Sigmoid colon (tissue), 7 donors: ENCODE results near the gene MMP1. TPM values are rescaled to one million over a fixed set of nuclear protein-coding genes. Genes with fewer than 3 reads are reported as not detected.

Source experiments
- DNase-seq: peaks from one replicate; pipeline ENCODE4 v3.0.0-alpha.2; 2019
- H3K27ac ChIP-seq, 4 donors: fragments of 200-600 bp; sonication (generic); one replicate each; pipeline ENCODE4 v1.5.1; 2016 to 2019; ENCODE audit warnings: mild to moderate bottlenecking in 1 of 4
- H3K27me3 ChIP-seq, 3 donors: fragments of 200-600 bp; sonication (generic); one replicate each; pipeline ENCODE4 v1.5.1; 2019; ENCODE audit warnings: mild to moderate bottlenecking in 1 of 3
- H3K36me3 ChIP-seq, 4 donors: fragments of 200-600 bp; sonication (generic); one replicate each; pipeline ENCODE4 v1.5.1; 2016 to 2019
- H3K4me1 ChIP-seq, 4 donors: fragments of 200-600 bp; sonication (generic); one replicate each; pipeline ENCODE4 v1.5.1; 2017 to 2019
- H3K4me3 ChIP-seq, 4 donors: fragments of 200-600 bp; sonication (generic); one replicate each; pipeline ENCODE4 v1.5.1; 2017 to 2019; ENCODE audit warnings: mild to moderate bottlenecking in 2 of 4, moderate library complexity in 1 of 4
- H3K9me3 ChIP-seq, 4 donors: fragments of 200-600 bp in 3 of 4; sonication (generic) in 3 of 4; one replicate each; pipeline versions ENCODE4 v1.5.1 to v1.6.1; 2013 to 2019
- EP300 ChIP-seq, 4 donors: sonication (generic); formaldehyde crosslinking; IDR thresholded peaks; one replicate each; pipeline ENCODE4 v1.6.1; 2017; ENCODE audit warnings: antibody characterized with exemption in 4 of 4
- POLR2A ChIP-seq, 2 donors: fragments of 450-650 bp; IDR thresholded peaks; one replicate each; pipeline ENCODE4 v1.6.1; 2016; ENCODE audit warnings: antibody characterized with exemption in 2 of 2, mild to moderate bottlenecking in 2 of 2, moderate library complexity in 2 of 2
- POLR2AphosphoS5 ChIP-seq, 4 donors: sonication (generic); formaldehyde crosslinking; IDR thresholded peaks; one replicate each; pipeline ENCODE4 v1.6.1; 2017; ENCODE audit warnings: antibody characterized with exemption in 4 of 4
- WGBS, 2 donors: extraction: QIAGEN DNeasy Blood & Tissue Kit; methylation state at CpG; one replicate each; pipeline ENCODE4 v1.1.7; 2013; 5-methylcytosine and 5-hydroxymethylcytosine counted together
- intact Hi-C: fragments of 100-400 bp; cut with DNase I; formaldehyde crosslinking; loops from one replicate; pipeline ENCODE4 v1.15.1; 2023
- polyA plus RNA-seq, 3 donors: library from polyadenylated mRNA; stranded (reverse); fragments of 200-250 nt; gene quantifications; one replicate each; pipeline ENCODE4 v1.2.3, GENCODE V29; 2013
- total RNA-seq, 4 donors: library from RNA; depleted of rRNA; stranded (reverse); fragments of >200 nt; gene quantifications; one replicate each; pipeline ENCODE4 v1.1.0, GENCODE V29; 2016
- TF ChIP-seq, protein P1 (sequence below), 4 experiments: fragments of 450-650 bp in 3 of 4; fragments of 200-600 bp in 1 of 4; IDR thresholded peaks; one replicate each; pipeline ENCODE4 v1.5.1; 2016 to 2019; ENCODE audit warnings: antibody characterized with exemption in 4 of 4, mild to moderate bottlenecking in 3 of 4, moderate library complexity in 2 of 4
- donor health status: healthy with polysubstance abuse.
- donor health status: Bipolar disorder and iron deficiency.
- donor health status: healthy.

MMP1 gene
- total and polyA plus RNA-seq, 7 donors = 0.60 to 5.3 (median 2.2) TPM; not detected in 3

DNA sequence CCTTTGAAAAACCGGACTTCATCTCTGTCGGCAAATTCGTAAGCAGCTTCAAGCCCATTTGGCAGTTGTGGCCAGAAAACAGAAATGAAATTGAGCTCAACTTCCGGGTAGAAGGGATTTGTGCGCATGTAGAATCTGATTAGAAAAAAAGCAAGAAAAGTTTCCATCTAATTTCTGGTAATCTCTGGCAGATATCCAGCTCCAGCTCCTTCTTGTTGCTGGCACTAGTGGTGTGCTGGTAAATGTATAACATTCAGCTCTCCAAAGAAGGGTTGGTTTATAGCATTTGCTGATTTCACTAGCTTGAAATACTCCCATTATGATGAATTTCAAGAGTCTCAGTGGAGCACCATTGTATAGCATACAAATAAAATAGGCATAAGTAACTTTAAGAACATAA is 5.4 kb downstream of the MMP1 start:
- no peak for DNase-seq
- Histone ChIP-seq H3K36me3 (no peaks in the 10 kb centered on the region), H3K4me1 (no peaks in the 10 kb centered on the region), H3K4me3 (no peak overlapping the region), H3K9me3 (no peaks in the 10 kb centered on the region), H3K27ac (no peak overlapping the region), H3K27me3 (no peaks in the 10 kb centered on the region)
- 87 to 91% methylated on average over 5 of the region's 5 CpGs for WGBS, 2 donors
- TF ChIP-seq POLR2A (IDR thresholded peaks at IDR 0.05) = no peak
- no peak for TF ChIP-seq EP300 (IDR thresholded peaks at IDR 0.05)
- TF ChIP-seq, protein P1, sequence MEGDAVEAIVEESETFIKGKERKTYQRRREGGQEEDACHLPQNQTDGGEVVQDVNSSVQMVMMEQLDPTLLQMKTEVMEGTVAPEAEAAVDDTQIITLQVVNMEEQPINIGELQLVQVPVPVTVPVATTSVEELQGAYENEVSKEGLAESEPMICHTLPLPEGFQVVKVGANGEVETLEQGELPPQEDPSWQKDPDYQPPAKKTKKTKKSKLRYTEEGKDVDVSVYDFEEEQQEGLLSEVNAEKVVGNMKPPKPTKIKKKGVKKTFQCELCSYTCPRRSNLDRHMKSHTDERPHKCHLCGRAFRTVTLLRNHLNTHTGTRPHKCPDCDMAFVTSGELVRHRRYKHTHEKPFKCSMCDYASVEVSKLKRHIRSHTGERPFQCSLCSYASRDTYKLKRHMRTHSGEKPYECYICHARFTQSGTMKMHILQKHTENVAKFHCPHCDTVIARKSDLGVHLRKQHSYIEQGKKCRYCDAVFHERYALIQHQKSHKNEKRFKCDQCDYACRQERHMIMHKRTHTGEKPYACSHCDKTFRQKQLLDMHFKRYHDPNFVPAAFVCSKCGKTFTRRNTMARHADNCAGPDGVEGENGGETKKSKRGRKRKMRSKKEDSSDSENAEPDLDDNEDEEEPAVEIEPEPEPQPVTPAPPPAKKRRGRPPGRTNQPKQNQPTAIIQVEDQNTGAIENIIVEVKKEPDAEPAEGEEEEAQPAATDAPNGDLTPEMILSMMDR (IDR thresholded peaks at IDR 0.05) = no peak
- TF ChIP-seq POLR2AphosphoS5 (IDR thresholded peaks at IDR 0.05) = no peak
- intact Hi-C loops = no loop called here

DNA sequence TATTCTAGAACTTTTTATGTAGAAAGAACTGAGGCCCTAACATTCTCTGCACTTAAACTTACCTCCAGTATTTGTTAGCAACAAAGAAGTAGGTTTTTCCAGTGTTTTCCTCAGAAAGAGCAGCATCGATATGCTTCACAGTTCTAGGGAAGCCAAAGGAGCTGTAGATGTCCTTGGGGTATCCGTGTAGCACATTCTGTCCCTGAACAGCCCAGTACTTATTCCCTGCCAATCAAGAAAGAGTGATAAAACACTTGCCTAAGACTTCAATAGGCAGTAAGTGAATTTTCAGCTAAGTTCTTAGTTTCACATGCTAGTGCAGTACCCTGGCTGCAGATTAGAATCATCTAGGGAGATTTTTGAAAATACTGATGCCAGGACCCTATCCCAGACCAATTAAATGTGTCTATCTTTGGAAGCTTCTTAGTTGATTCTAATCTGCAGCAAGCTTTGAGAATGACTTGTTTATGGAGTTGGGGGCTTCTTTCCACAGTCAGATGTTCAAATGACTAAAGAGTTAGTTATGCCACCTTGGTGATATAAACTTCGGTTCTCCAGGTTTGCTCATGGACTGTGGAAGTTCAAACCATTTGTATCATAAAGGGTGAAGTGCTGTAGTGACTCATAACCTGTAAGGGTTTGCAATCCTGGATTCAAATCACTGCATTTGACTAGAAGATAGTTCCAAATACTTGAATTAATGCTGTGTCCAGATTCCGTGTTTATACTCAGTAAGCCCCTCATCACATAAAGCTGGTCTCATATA is 6.5 kb downstream of the MMP1 start:
- no peak overlapping the region for H3K4me3 ChIP-seq
- DNase-seq = no peak
- TF ChIP-seq POLR2AphosphoS5 (IDR thresholded peaks at IDR 0.05) = no peak
- no peak for TF ChIP-seq EP300 (IDR thresholded peaks at IDR 0.05)
- TF ChIP-seq POLR2A (IDR thresholded peaks at IDR 0.05) = no peak
- TF ChIP-seq, protein P1 (IDR thresholded peaks at IDR 0.05) = no peak
- H3K27me3 ChIP-seq = no peaks in the 10 kb centered on the region
- H3K4me1 ChIP-seq = no peaks in the 10 kb centered on the region
- intact Hi-C loops = no loop called here
- WGBS, 2 donors = 66 to 79% methylated on average over 4 of the region's 4 CpGs
- no peaks in the 10 kb centered on the region for H3K9me3 ChIP-seq
- H3K27ac ChIP-seq = no peak overlapping the region
- no peaks in the 10 kb centered on the region for H3K36me3 ChIP-seq

DNA sequence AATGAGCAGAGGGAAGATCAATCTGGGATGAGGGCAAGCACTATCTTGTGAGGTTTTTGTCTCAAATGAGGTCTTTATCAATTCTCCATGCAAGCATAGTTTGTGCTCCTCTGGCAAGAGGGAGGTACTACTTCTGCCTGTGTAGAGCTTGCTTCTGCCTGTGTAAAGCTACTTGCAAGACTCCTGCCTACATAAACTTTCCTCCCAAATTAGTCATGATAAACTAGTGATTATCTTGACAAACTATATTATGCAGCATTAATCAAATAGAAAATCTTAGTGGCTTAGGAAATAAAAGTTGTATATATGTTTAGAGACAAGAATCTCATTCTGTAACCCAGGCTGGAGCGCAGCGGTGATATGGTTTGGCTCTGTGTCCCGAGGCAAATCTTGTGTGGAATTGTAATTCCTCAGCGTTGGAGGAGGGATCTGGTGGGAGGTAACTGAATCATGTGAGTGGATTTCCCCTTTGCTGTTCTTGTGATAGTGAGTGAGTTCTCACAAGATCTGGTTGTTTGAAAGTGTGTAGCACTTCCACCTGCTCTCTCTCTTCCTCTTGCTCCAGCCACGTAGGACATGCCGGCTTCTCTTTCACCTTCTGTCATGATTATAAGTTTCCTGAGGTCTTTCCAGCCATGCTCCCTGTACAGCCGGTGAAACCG is 9.5 kb downstream of the MMP1 start:
- intact Hi-C loops = no loop called here
- Histone ChIP-seq H3K27me3 (no peaks in the 10 kb centered on the region), H3K9me3 (no peaks in the 10 kb centered on the region), H3K27ac (no peak overlapping the region), H3K4me3 (no peak overlapping the region), H3K36me3 (no peaks in the 10 kb centered on the region), H3K4me1 (no peaks in the 10 kb centered on the region)
- TF ChIP-seq POLR2A (IDR thresholded peaks at IDR 0.05) (no peak), POLR2AphosphoS5 (IDR thresholded peaks at IDR 0.05) (no peak), EP300 (IDR thresholded peaks at IDR 0.05) (no peak)
- TF ChIP-seq, protein P1 (IDR thresholded peaks at IDR 0.05) = no peak
- 81 to 84% methylated on average over 8 of the region's 8 CpGs for WGBS, 2 donors
- no peak for DNase-seq

DNA sequence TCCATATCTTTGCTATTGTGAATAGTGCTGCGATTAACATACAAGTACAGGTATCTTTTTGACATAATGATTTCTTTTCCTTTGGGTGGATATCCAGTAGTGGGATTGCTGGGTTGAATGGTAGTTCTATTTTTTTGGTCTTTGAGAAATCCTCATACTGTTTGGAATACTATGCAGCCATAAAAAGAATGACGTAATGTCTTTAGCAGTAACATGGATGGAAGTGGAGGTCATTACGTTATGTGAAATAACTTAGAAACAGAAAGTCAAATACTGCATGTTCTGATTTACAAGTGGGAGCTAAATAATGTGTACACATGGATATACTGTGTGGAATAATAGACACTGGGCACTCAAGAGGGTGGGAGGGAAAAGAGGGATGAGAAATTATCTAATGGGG is 13.6 kb downstream of the MMP1 start:
- no peaks in the 10 kb centered on the region for H3K27me3 ChIP-seq
- no peak for DNase-seq
- no peaks in the 10 kb centered on the region for H3K4me1 ChIP-seq
- no peaks in the 10 kb centered on the region for H3K36me3 ChIP-seq
- intact Hi-C loops = no loop called here
- TF ChIP-seq, protein P1 (IDR thresholded peaks at IDR 0.05) = no peak
- H3K9me3 ChIP-seq = no peaks in the 10 kb centered on the region
- H3K27ac ChIP-seq = no peak overlapping the region
- 65 to 75% methylated on average over 3 of the region's 3 CpGs for WGBS, 2 donors
- H3K4me3 ChIP-seq = no peak overlapping the region
